Colon (tissue), 2 donors: Measurements from ENCODE around the gene GNAS.

Experiments
- FAIRE-seq: peaks from 2 replicates; lab custom pipeline; 2012; peaks lifted over from hg19 to GRCh38; lab: Jason Lieb, UNC
- donor health status: control.
- donor health status: control.

GNAS gene

GRCh38 chr20:58854638-58855471 is 2.3 kb downstream of the GNAS start:
- FAIRE-seq, result no peak

- no peak for FAIRE-seq
Measured at GRCh38 chr20:58855506-58856389, 3.2 kb downstream of the GNAS start.

GRCh38 chr20:58863044-58863790 is 10.7 kb downstream of the GNAS start:
- FAIRE-seq, result no peak

GRCh38 chr20:58864346-58864745 is 11.8 kb downstream of the GNAS start:
- FAIRE-seq, result no peak

GRCh38 chr20:58865843-58866242 is 13.3 kb downstream of the GNAS start:
- no peak for FAIRE-seq

- no peak for FAIRE-seq
Measured at GRCh38 chr20:58867211-58867610, 14.7 kb downstream of the GNAS start.

- no peak for FAIRE-seq
Measured at GRCh38 chr20:58868795-58869194, 16.3 kb downstream of the GNAS start.

GRCh38 chr20:58869662-58870227 is 17.2 kb downstream of the GNAS start:
- no peak for FAIRE-seq

GRCh38 chr20:58870293-58871014 is 17.9 kb downstream of the GNAS start:
- no peak for FAIRE-seq

GRCh38 chr20:58871533-58872102 is 19.1 kb downstream of the GNAS start:
- no peak for FAIRE-seq

GRCh38 chr20:58874469-58874868 is 22.0 kb downstream of the GNAS start:
- no peak for FAIRE-seq

- no peak for FAIRE-seq
Measured at GRCh38 chr20:58875111-58875510, 22.6 kb downstream of the GNAS start.

- FAIRE-seq, result no peak
Measured at GRCh38 chr20:58875541-58876134, 23.1 kb downstream of the GNAS start.

GRCh38 chr20:58876437-58876836 is 23.9 kb downstream of the GNAS start:
- no peak for FAIRE-seq

GRCh38 chr20:58877050-58877975 is 24.8 kb downstream of the GNAS start:
- no peak for FAIRE-seq

GRCh38 chr20:58877976-58878360 is 25.5 kb downstream of the GNAS start:
- FAIRE-seq, result no peak

- no peak for FAIRE-seq
Measured at GRCh38 chr20:58878399-58878798, 25.9 kb downstream of the GNAS start.

GRCh38 chr20:58880441-58880840 is 27.9 kb downstream of the GNAS start:
- no peak for FAIRE-seq

GRCh38 chr20:58880994-58881752 is 28.7 kb downstream of the GNAS start:
- FAIRE-seq, result no peak
